Activated CD8-positive, alpha-beta memory T cell treated with anti-CD3 and anti-CD28 coated beads, Interleukin-2, amount 10 ng/mL, durations not matched to agents 7 days and 5 days (primary cell): ENCODE data around the gene CCDC82. TPM values are rescaled to one million over a fixed set of nuclear protein-coding genes. Genes with fewer than 3 reads are reported as not detected.
A peak's percentile ranks its signal among the peaks of the same experiment; 100 is the strongest.

ENCODE experiments used
- ATAC-seq: fragments of 150-1000 bp; cut with Tn5 transposase; one replicate; pipeline ENCODE4 v1.10.0; 2021; ENCODE audit warnings: moderate library complexity
- CTCF ChIA-PET: fragments of 350-600 bp; sonication (Branson Sonifier 250); formaldehyde crosslinking; loops from one replicate; lab custom pipeline; 2021; ENCODE audit warnings: antibody characterized with exemption; lab: Charles Lee
- DNase-seq: peaks from one replicate; pipeline ENCODE4 v3.0.0-alpha.2; 2020
- H3K27ac Mint-ChIP-seq: one replicate; pipeline ENCODE4 v1.8.0; 2021; ENCODE audit warnings: mild to moderate bottlenecking, mixed read lengths
- H3K27me3 Mint-ChIP-seq: one replicate; pipeline ENCODE4 v1.8.0; 2021; ENCODE audit warnings: mixed read lengths
- H3K36me3 Mint-ChIP-seq: one replicate; pipeline ENCODE4 v1.8.0; 2021; ENCODE audit warnings: mild to moderate bottlenecking, mixed read lengths
- H3K4me1 Mint-ChIP-seq: one replicate; pipeline ENCODE4 v1.8.0; 2021; ENCODE audit warnings: mixed read lengths
- H3K4me3 Mint-ChIP-seq: one replicate; pipeline ENCODE4 v1.8.0; 2021; ENCODE audit warnings: mild to moderate bottlenecking, moderate library complexity, mixed read lengths
- H3K9me3 Mint-ChIP-seq: one replicate; pipeline ENCODE4 v1.8.0; 2022; ENCODE audit warnings: low read depth, mixed read lengths
- total RNA-seq, 2 experiments: library from RNA; stranded (reverse); gene quantifications; one replicate each; pipeline ENCODE4 v1.2.3, GENCODE V29; 2021

Gene CCDC82
- total RNA-seq, 2 experiments from 2014 or later = 31.5 to 32.9 TPM

DNA sequence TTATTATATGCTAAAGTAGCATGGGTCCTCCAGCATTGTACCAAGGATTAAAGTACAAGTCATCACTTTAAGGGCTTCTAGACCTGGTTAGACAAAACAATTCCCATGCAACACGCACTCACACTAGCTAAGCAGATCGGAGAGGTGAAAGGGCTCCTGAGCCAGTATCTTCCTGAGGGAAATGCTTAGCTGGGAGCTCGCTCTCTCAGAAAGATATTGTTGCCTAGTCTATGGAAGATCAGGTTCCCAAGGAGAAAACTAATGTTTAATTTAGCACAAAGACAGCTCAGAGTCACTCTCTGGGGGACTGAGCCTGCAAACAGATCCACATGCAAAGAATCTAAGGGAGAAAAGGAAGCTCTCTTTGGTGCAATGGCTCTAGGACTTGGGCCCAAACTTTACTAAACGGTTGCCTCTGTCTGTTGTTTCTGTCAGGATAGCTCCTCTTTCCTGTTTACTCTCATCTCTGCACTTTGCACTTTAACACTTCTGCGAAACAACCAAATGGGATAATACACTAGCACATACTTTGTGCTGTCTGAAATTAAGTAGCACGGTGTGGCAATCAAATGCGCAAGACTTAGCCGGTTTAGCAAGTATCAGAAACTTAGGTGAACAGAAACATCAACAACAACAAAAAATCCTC is 57.5 kb downstream of the CCDC82 start:
- no peak overlapping the region for H3K27ac Mint-ChIP-seq
- peaks cover 70% of the 10 kb centered on the region for H3K4me1 Mint-ChIP-seq
- no peak overlapping the region for H3K4me3 Mint-ChIP-seq
- CTCF ChIA-PET = interaction anchor here (4.1 kb wide), 1 partner anchor 11 kb away, joined by 27 read pairs; the partner anchor contains the start of gene MAML2
- ATAC-seq = no peak
- no peaks in the 10 kb centered on the region for H3K27me3 Mint-ChIP-seq
- no peaks in the 10 kb centered on the region for H3K9me3 Mint-ChIP-seq
- DNase-seq = no peak
- H3K36me3 Mint-ChIP-seq = peaks cover 28% of the 10 kb centered on the region

- Mint-ChIP-seq H3K4me3 (no peak overlapping the region), H3K36me3 (peaks cover 28% of the 10 kb centered on the region), H3K27me3 (no peaks in the 10 kb centered on the region), H3K4me1 (peaks cover 66% of the 10 kb centered on the region), H3K9me3 (no peaks in the 10 kb centered on the region), H3K27ac (no peak overlapping the region)
- CTCF ChIA-PET = interaction anchor here (1.1 to 4.1 kb wide), 2 partner anchors 11 to 276 kb away, joined by 3 to 27 read pairs; partner anchors contain the start of gene MAML2
- DNase-seq (no peak), ATAC-seq (peak; percentile 18)
Observed at GRCh38 chr11:96331699-96332116, 58.0 kb downstream of the CCDC82 start.

GRCh38 chr11:96330511-96330859 is 59.2 kb downstream of the CCDC82 start:
- H3K9me3 Mint-ChIP-seq = no peaks in the 10 kb centered on the region
- peaks cover 63% of the 10 kb centered on the region for H3K4me1 Mint-ChIP-seq
- H3K27me3 Mint-ChIP-seq = no peaks in the 10 kb centered on the region
- H3K4me3 Mint-ChIP-seq = no peak overlapping the region
- H3K36me3 Mint-ChIP-seq = peaks cover 26% of the 10 kb centered on the region
- no peak for ATAC-seq
- CTCF ChIA-PET = interaction anchor here (1.1 to 4.1 kb wide), 3 partner anchors 10 to 275 kb away, joined by 3 to 27 read pairs (median 5); partner anchors contain the start of gene MAML2
- DNase-seq = no peak
- peak overlapping the region; percentile 14 for H3K27ac Mint-ChIP-seq

DNA sequence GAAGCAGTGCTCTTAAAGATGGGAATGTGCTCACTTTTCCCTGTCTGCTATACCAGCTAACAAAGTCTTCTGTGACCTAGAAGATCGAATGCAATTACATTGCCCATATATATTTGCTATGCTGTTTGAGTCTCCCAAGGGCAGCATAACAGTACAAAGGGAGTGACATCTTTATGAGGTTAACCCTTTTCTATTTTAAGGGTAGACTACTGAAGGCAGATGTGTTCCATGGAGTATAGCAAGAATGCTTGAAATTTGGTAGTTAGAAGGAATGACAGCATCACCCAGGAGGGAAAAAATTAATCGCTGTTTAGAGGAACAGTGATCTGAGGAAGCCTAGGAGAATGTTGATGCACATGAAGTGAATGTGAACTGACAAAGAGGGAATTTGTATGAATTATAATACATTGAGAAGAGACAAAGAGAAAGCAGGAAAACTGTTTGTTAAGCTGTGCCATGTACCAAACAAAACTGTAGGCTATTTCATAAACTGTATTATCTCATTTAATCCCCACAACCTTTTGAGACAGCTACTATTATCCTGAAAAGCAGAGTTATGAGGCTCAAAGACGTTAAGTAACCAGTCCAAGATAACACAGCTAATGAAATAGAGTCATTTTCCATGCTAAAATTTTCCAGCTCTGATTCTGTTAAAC is 59.7 kb downstream of the CCDC82 start:
- Mint-ChIP-seq H3K9me3 (no peaks in the 10 kb centered on the region), H3K4me3 (no peak overlapping the region), H3K27me3 (no peaks in the 10 kb centered on the region), H3K4me1 (peaks cover 64% of the 10 kb centered on the region), H3K36me3 (peaks cover 25% of the 10 kb centered on the region), H3K27ac (peak overlapping the region; percentile 54)
- ATAC-seq = peak; percentile 53
- CTCF ChIA-PET = interaction anchor here (1.4 to 4.1 kb wide), 2 partner anchors 10 to 13 kb away, joined by 5 to 27 read pairs; partner anchors contain the start of gene MAML2
- no peak for DNase-seq

- peak overlapping the region; percentile 33 for H3K4me3 Mint-ChIP-seq
- CTCF ChIA-PET = interaction anchor here (1.4 to 4.1 kb wide), 2 partner anchors 11 to 14 kb away, joined by 5 to 27 read pairs; partner anchors contain the start of gene MAML2
Observed at GRCh38 chr11:96329419-96329818, 60.3 kb downstream of the CCDC82 start.

GRCh38 chr11:96328395-96329010 is 61.2 kb downstream of the CCDC82 start:
- peak overlapping the region; percentile 18 for H3K27ac Mint-ChIP-seq
- peaks cover 54% of the 10 kb centered on the region for H3K4me1 Mint-ChIP-seq
- ATAC-seq (no peak), DNase-seq (no peak)
- peaks cover 16% of the 10 kb centered on the region for H3K36me3 Mint-ChIP-seq
- CTCF ChIA-PET = interaction anchor here (0.6 to 0.9 kb wide), 3 partner anchors 11 to 15 kb away, joined by 3 to 4 read pairs (median 3); partner anchors contain the start of gene MAML2
- no peak overlapping the region for H3K4me3 Mint-ChIP-seq
- H3K9me3 Mint-ChIP-seq = no peaks in the 10 kb centered on the region
- H3K27me3 Mint-ChIP-seq = no peaks in the 10 kb centered on the region

More at GRCh38 chr11:96329419-96329818, 60.3 kb downstream of the CCDC82 start:
- Mint-ChIP-seq H3K27ac (peak overlapping the region; percentile 54), H3K4me1 (peaks cover 62% of the 10 kb centered on the region), H3K36me3 (peaks cover 20% of the 10 kb centered on the region), H3K27me3 (no peaks in the 10 kb centered on the region), H3K9me3 (no peaks in the 10 kb centered on the region)
- ATAC-seq = peak; percentile 87
- no peak for DNase-seq

- Mint-ChIP-seq H3K27ac (no peak overlapping the region), H3K9me3 (no peaks in the 10 kb centered on the region), H3K4me3 (no peak overlapping the region), H3K27me3 (no peaks in the 10 kb centered on the region), H3K4me1 (peaks cover 41% of the 10 kb centered on the region), H3K36me3 (peaks cover 26% of the 10 kb centered on the region)
- no peak for DNase-seq
- ATAC-seq = no peak
- CTCF ChIA-PET = no interaction called here
Observed at GRCh38 chr11:96326959-96327358, 62.8 kb downstream of the CCDC82 start.

DNA sequence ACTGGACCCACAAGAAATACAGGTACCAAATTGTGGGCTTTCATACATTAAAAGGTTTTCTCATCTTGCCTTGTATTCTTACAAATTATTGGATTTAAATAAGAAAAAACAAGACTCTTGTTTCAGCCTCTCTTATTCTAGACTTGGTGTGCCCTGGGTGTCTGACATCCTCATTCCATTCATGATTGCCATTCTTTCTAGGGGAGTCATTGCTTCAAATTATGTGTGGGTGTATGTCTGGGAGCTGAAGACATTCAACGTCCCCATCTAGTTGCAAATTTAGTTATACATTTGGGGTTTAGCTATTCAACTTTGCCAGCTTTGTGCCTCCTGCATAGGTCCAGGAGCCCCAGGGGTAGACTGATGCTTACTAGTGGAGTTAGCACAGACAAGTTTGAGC is 64.8 kb downstream of the CCDC82 start:
- no peak for DNase-seq
- H3K27me3 Mint-ChIP-seq = no peaks in the 10 kb centered on the region
- H3K36me3 Mint-ChIP-seq = peaks cover 28% of the 10 kb centered on the region
- H3K27ac Mint-ChIP-seq = no peak overlapping the region
- peaks cover 38% of the 10 kb centered on the region for H3K4me1 Mint-ChIP-seq
- H3K4me3 Mint-ChIP-seq = no peak overlapping the region
- H3K9me3 Mint-ChIP-seq = no peaks in the 10 kb centered on the region
- CTCF ChIA-PET = interaction anchor here (1.2 to 1.8 kb wide), 2 partner anchors 10 to 18 kb away, joined by 3 to 8 read pairs; partner anchors contain the start of gene MAML2
- no peak for ATAC-seq

GRCh38 chr11:96323642-96323985 is 66.1 kb downstream of the CCDC82 start:
- CTCF ChIA-PET = interaction anchor here (1.0 to 1.7 kb wide), 2 partner anchors 12 to 14 kb away, joined by 3 to 4 read pairs; no protein-coding TSS in a partner anchor

DNA sequence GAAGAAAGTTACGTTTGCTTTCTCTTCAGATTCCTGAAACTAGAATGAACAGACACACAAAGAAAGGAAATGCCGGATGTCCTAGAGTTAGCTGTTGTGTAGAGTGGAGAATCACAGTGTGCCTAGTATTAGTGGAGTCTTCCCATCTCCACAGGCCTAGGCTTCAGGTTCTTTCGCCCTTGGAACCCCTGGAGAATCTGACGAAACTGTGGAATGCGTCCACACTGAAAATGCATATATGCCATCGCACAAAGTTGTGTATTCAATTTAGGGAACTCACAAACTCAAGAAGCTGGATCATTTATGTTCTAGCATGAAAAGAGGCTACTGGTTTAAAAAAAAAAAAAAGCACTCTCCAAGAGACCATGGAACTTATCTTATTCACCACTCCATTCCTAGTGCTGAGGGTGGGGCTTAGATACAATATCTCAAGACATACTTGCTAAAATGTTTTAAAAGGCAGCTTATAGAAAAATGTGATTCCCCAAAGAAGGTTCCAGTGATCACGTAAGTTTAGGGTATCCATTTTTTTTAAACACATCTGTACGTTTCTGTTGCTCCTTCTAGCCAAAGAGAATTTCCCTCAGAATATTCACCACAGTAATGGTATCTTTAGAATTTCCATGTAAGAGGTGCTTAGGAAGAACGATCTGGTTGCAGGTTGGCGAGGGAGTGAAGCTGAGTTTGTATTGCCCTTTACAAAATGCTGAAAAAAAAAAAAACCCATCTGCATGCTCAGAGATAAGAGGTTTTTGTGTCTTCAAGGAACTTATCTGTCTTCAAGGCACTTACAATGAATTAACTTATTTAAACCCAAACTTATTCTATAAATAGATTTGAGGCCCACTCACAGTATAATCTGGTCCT is 66.7 kb downstream of the CCDC82 start:
- CTCF ChIA-PET = interaction anchor here (1.0 to 1.7 kb wide), 2 partner anchors 13 to 15 kb away, joined by 3 to 4 read pairs; no protein-coding TSS in a partner anchor
- Mint-ChIP-seq H3K27ac (no peak overlapping the region), H3K36me3 (peaks cover 25% of the 10 kb centered on the region), H3K4me1 (peaks cover 38% of the 10 kb centered on the region), H3K9me3 (no peaks in the 10 kb centered on the region), H3K27me3 (no peaks in the 10 kb centered on the region), H3K4me3 (no peak overlapping the region)
- DNase-seq (no peak), ATAC-seq (no peak)

More at GRCh38 chr11:96323642-96323985, 66.1 kb downstream of the CCDC82 start:
- Mint-ChIP-seq H3K36me3 (peaks cover 28% of the 10 kb centered on the region), H3K27ac (no peak overlapping the region), H3K4me1 (peaks cover 35% of the 10 kb centered on the region), H3K9me3 (no peaks in the 10 kb centered on the region), H3K27me3 (no peaks in the 10 kb centered on the region), H3K4me3 (no peak overlapping the region)
- no peak for ATAC-seq
- no peak for DNase-seq

GRCh38 chr11:96321091-96321490 is 68.6 kb downstream of the CCDC82 start:
- peaks cover 57% of the 10 kb centered on the region for H3K4me1 Mint-ChIP-seq
- DNase-seq (no peak), ATAC-seq (no peak)
- CTCF ChIA-PET = interaction anchor here (1.9 kb wide), 1 partner anchor 22 kb away, joined by 14 read pairs; the partner anchor contains the start of gene MAML2
- H3K27ac Mint-ChIP-seq = no peak overlapping the region
- H3K27me3 Mint-ChIP-seq = no peaks in the 10 kb centered on the region
- H3K4me3 Mint-ChIP-seq = no peak overlapping the region
- no peaks in the 10 kb centered on the region for H3K9me3 Mint-ChIP-seq
- peaks cover 37% of the 10 kb centered on the region for H3K36me3 Mint-ChIP-seq

DNA sequence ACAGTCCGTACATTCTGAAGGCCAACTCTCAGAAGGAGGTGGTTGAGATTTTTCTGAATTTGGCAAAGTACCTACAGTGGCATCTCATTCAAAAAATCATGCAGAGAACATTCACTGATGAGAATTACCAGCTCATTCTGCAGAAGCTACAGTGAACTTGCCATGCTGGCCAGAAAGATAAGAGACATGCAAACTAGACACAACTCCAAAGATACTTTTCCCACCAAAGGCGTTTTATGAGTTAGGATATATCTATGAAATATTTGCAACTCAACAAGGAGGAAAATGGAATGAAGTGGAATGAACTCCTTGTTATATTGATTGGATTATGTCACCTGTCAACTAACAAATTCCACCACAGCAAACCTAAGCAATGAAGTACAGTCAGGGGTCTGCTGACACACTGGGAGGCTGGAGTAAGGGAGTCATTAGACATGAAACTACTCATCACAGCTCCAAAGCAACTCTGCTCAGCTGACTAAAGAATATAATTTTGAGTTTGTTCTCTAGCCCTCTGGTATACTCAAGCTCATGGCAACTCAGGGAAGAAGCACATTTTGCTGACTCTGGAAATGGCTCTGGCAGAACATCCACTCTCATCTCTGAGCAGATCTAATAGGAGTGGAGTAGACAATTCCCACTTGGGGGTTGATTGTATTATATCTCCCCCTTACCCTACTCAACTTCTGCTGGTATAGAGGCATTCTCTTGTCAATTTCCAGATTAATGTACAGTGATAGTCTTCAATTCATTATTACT is 69.6 kb downstream of the CCDC82 start:
- no peak overlapping the region for H3K27ac Mint-ChIP-seq
- H3K4me1 Mint-ChIP-seq = peaks cover 63% of the 10 kb centered on the region
- H3K27me3 Mint-ChIP-seq = no peaks in the 10 kb centered on the region
- peaks cover 40% of the 10 kb centered on the region for H3K36me3 Mint-ChIP-seq
- CTCF ChIA-PET = interaction anchor here (1.3 to 1.5 kb wide), 2 partner anchors 22 to 23 kb away, joined by 3 read pairs; partner anchors contain the start of gene MAML2
- H3K4me3 Mint-ChIP-seq = no peak overlapping the region
- no peak for DNase-seq
- H3K9me3 Mint-ChIP-seq = no peaks in the 10 kb centered on the region
- no peak for ATAC-seq
